ENCODE results near the gene NPIPA5.
"Not testable (repeated sequence)": the region's sequence is repeated elsewhere in the genome, so short reads cannot be mapped to it uniquely, and the experiment has no call there.

The NPIPA5 gene

GRCh38 chr16:15389916-15390315 lies 11.8 kb upstream of the NPIPA5 start:
- DNase-seq: not testable (repeated sequence)

- not testable (repeated sequence) for DNase-seq
These were observed 10.0 kb upstream of the NPIPA5 start for GRCh38 chr16:15388060-15388459.

- DNase-seq: not testable (repeated sequence)
These were observed 4.7 kb upstream of the NPIPA5 start for GRCh38 chr16:15382810-15383209.

- DNase-seq: not testable (repeated sequence)
These were observed 20.6 kb downstream of the NPIPA5 start for GRCh38 chr16:15357495-15357894.

GRCh38 chr16:15354846-15355245 lies 23.2 kb downstream of the NPIPA5 start:
- not testable (repeated sequence) for DNase-seq

- not testable (repeated sequence) for DNase-seq
These were observed 25.2 kb downstream of the NPIPA5 start for GRCh38 chr16:15352852-15353251.

GRCh38 chr16:15351745-15352144 lies 26.3 kb downstream of the NPIPA5 start:
- DNase-seq: not testable (repeated sequence)

GRCh38 chr16:15351251-15351650 lies 26.8 kb downstream of the NPIPA5 start:
- not testable (repeated sequence) for DNase-seq

GRCh38 chr16:15348721-15349120 lies 29.4 kb downstream of the NPIPA5 start:
- not testable (repeated sequence) for DNase-seq

- DNase-seq: not testable (repeated sequence)
These were observed 35.8 kb downstream of the NPIPA5 start for GRCh38 chr16:15342337-15342736.

- DNase-seq: not testable (repeated sequence)
These were observed 39.1 kb downstream of the NPIPA5 start for GRCh38 chr16:15338986-15339385.

- not testable (repeated sequence) for DNase-seq
These were observed 40.0 kb downstream of the NPIPA5 start for GRCh38 chr16:15337974-15338605.

- DNase-seq: not testable (repeated sequence)
These were observed 42.5 kb downstream of the NPIPA5 start for GRCh38 chr16:15335609-15336008.

- DNase-seq: not testable (repeated sequence)
These were observed 44.1 kb downstream of the NPIPA5 start for GRCh38 chr16:15333969-15334368.

- not testable (repeated sequence) for DNase-seq
These were observed 47.1 kb downstream of the NPIPA5 start for GRCh38 chr16:15330978-15331377.

GRCh38 chr16:15324954-15325353 lies 53.1 kb downstream of the NPIPA5 start:
- DNase-seq: not testable (repeated sequence)

GRCh38 chr16:15323373-15323772 lies 54.7 kb downstream of the NPIPA5 start:
- DNase-seq: not testable (repeated sequence)

GRCh38 chr16:15321221-15321620 lies 56.9 kb downstream of the NPIPA5 start:
- DNase-seq: not testable (repeated sequence)

- not testable (repeated sequence) for DNase-seq
These were observed 63.5 kb downstream of the NPIPA5 start for GRCh38 chr16:15314562-15314961.
